Bronchial epithelial cell (primary cell): ENCODE results near the gene MSANTD2. TPM values are rescaled to one million over a fixed set of nuclear protein-coding genes. Genes with fewer than 3 reads are reported as not detected.

ENCODE experiments used
- DNase-seq: peaks from one replicate; pipeline ENCODE4 v3.0.0-alpha.2; 2010; ENCODE audit warnings: low read depth
- FAIRE-seq: peaks from 2 replicates; lab custom pipeline; 2011; peaks lifted over from hg19 to GRCh38; lab: Jason Lieb, UNC
- H3K27me3 ChIP-seq: 2 replicates; pipeline ENCODE4 v1.5.1; 2011; ENCODE audit warnings: low read length; ENCODE audit not compliant: control insufficient read depth, insufficient read depth
- H3K36me3 ChIP-seq: 2 replicates; pipeline ENCODE4 v1.5.1; 2011; ENCODE audit warnings: low read length; ENCODE audit not compliant: control insufficient read depth, insufficient read depth
- H3K4me3 ChIP-seq: 2 replicates; pipeline ENCODE4 v1.5.1; 2011; ENCODE audit warnings: mild to moderate bottlenecking, low read depth, low read length, control low read depth
- CTCF ChIP-seq: IDR thresholded peaks from 2 replicates; pipeline ENCODE4 v1.5.1; 2011; ENCODE audit warnings: mild to moderate bottlenecking, moderate library complexity, low read length, control low read depth, inconsistent platforms; ENCODE audit not compliant: insufficient read depth, severe bottlenecking
- total RNA-seq: library from RNA; depleted of rRNA; stranded (reverse); fragments of >200 nt; gene quantifications from 2 replicates; pipeline ENCODE4 v1.2.1, GENCODE V29; 2014

MSANTD2 gene
- total RNA-seq, 1 donor from 2014 or later: 2.9 TPM

DNA sequence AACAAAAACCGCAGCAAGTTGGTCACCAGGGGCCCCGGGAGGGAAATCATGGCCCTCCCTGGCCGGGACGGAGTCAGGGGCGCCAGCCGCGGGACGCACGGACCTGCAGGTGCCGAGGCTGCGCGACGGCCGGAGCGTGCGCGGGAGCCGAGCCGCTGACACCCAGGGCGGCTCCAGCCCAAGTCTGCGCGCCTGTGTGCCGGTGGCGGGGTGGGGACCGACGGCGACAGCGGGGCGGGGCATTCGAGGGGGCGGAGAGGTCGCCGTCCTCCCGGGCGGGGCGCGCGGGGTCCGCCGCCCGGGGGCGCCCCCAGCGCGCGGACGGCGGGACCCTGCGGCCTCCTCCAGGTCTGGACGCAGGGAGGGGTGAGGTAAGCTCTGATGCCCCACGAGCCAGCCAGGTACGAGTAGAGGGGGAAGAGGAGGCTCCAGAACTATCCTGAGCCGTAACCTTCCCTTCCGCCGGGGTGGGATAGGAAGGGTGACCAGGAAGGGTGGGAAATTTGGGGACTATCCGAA, 38.0 kb downstream of the MSANTD2 start, which contains the start of gene ESAM:
Gene ESAM (minus strand): TSS at position 186 of the 519 bp plus-strand sequence. CDS start 136 bp downstream, at position 50.
- FAIRE-seq (no peak), DNase-seq (no peak)
- H3K27me3 ChIP-seq: peaks cover 16% of the 10 kb centered on the region
- H3K36me3 ChIP-seq: no peaks in the 10 kb centered on the region
- peak within 1 kb of the TSS; percentile 39 for H3K4me3 ChIP-seq
- no peak for TF ChIP-seq CTCF

DNA sequence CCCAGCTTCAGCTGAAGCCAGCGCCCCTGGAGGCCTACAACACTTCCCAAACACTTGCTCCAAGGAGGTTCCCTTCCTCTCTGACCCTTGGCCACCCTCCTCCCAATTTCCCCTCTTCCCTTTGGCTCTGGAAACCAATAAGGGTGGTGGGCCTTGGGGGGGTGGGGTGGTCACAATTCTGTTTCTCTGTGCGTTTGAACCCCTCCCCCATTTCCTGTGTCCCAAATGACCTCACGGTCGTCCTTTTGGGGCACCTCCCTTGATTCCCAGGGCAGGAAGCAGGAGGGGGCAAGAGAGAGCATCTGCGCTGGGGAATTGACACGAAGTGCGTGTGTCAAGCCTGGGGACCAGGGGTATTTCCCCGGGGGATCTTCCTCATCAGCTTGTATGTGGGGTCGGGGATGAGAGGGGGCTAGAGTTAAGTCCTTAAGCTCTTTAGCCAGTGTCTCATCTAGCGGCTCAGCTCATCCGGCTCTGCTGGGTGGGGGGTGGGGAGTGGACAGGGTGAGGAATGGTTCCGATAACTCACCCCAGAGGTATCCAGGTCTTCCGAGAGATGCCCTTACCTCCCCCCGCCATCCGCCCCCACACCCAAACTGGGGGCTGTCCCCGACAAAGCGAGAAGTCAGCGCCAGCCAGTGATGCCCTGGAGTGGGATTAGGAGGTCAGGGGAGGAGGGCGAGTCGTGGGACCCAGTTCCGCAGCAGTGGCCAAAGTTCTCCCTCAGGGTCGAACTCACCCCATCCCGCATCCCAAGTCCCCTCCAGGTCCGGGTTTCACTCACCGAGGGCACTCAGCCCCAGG, 38.7 kb downstream of the MSANTD2 start:
- no peak for DNase-seq

DNA sequence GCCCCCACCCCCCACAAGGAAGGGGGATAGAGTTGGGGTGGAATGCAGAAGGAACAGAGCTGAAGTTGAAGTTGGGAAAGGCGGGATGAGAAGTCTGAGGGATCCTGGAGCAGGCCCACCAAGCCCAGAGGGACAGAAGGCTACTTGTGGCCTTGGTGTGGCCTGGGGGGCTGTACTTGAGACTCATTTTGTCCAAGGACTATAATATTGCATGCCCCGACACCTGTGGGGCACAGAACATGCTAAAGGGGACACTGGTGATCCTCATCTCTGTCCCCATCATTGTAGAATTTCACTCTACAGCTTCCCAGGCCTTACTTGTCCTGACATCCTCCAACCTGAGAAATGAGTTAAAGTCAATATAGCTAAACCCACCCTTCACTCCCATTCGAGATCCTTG, 39.4 kb downstream of the MSANTD2 start:
- TF ChIP-seq CTCF: no peak
- FAIRE-seq (no peak), DNase-seq (no peak)
- H3K36me3 ChIP-seq: no peaks in the 10 kb centered on the region
- no peak overlapping the region for H3K4me3 ChIP-seq
- peaks cover 16% of the 10 kb centered on the region for H3K27me3 ChIP-seq

More for the DNA sequence above, 38.7 kb downstream of the MSANTD2 start:
- Histone ChIP-seq H3K4me3 (no peak overlapping the region), H3K27me3 (peaks cover 16% of the 10 kb centered on the region), H3K36me3 (no peaks in the 10 kb centered on the region)
- TF ChIP-seq CTCF: no peak
- no peak for FAIRE-seq

- no peak for TF ChIP-seq CTCF
- DNase-seq: no peak
- peaks cover 16% of the 10 kb centered on the region for H3K27me3 ChIP-seq
- FAIRE-seq: no peak
- H3K4me3 ChIP-seq: no peak overlapping the region
- H3K36me3 ChIP-seq: no peaks in the 10 kb centered on the region
Observed at GRCh38 chr11:124760205-124760652, 40.0 kb downstream of the MSANTD2 start.

GRCh38 chr11:124759266-124760204, 40.7 kb downstream of the MSANTD2 start:
- TF ChIP-seq CTCF: no peak
- Histone ChIP-seq H3K4me3 (no peak overlapping the region), H3K27me3 (peaks cover 16% of the 10 kb centered on the region), H3K36me3 (no peaks in the 10 kb centered on the region)
- FAIRE-seq (no peak), DNase-seq (no peak)
